GM12878 (cell line): ENCODE measurements around the gene PHLDB3. TPM values are rescaled to one million over a fixed set of nuclear protein-coding genes. Genes with fewer than 3 reads are reported as not detected.

Source experiments
- ATAC-seq: fragments of 200-7000 bp; cut with Tn5 transposase; 3 replicates; pipeline ENCODE4 v1.9.1; 2020; ENCODE audit warnings: mild to moderate bottlenecking, moderate library complexity
- BruUV-seq: library from RNA; stranded (reverse); fragments of 400-500 nt; replicated peaks from 2 replicates; lab custom pipeline; 2021; lab: Mats Ljungman, UMichigan
- CTCF ChIA-PET: fragments of 300-600 bp; sonication (Branson Sonifier 250); formaldehyde crosslinking; extraction: SDS; loops from one replicate; lab custom pipeline; 2021; ENCODE audit warnings: inconsistent platforms; lab: Yijun Ruan, JAX
- POLR2A ChIA-PET: fragments of 350-600 bp; formaldehyde crosslinking; extraction: SDS; loops from one replicate; lab custom pipeline; 2021; ENCODE audit warnings: inconsistent platforms; lab: Charles Lee
- RAD21 ChIA-PET: fragments of 300-600 bp; sonication (Branson Sonifier 250); formaldehyde crosslinking; loops from one replicate; lab custom pipeline; 2023; ENCODE audit warnings: antibody characterized with exemption; ENCODE audit not compliant: unreplicated experiment; lab: Charles Lee
- SMC1A ChIA-PET: fragments of 300-600 bp; sonication (Branson Sonifier 250); formaldehyde crosslinking; loops from one replicate; lab custom pipeline; 2023; ENCODE audit not compliant: unreplicated experiment, uncharacterized antibody; lab: Charles Lee
- DNase-seq: peaks from one replicate; pipeline ENCODE4 v3.0.0-alpha.2; 2011; ENCODE audit warnings: low read depth, low spot score
- FAIRE-seq: peaks from 3 replicates; lab custom pipeline; 2011; peaks lifted over from hg19 to GRCh38; lab: Jason Lieb, UNC
- H2AFZ ChIP-seq: 2 replicates; pipeline ENCODE4 v1.6.0; 2011; ENCODE audit warnings: low read depth, low read length, control low read depth; ENCODE audit not compliant: control insufficient read depth
- H3K27ac ChIP-seq: 2 replicates; pipeline ENCODE4 v1.5.1; 2011; ENCODE audit warnings: control low read depth; ENCODE audit not compliant: control insufficient read depth, insufficient read depth
- H3K27me3 ChIP-seq, 2 experiments: replicated peaks in 1 of 2; 2 replicates each; pipeline versions ENCODE4 v1.6.0 to v1.6.1; 2011; ENCODE audit warnings: low read length in 1 of 2; ENCODE audit not compliant: control insufficient read depth in 2 of 2, insufficient read depth in 2 of 2
- H3K36me3 ChIP-seq, 2 experiments: 2 replicates each; pipeline ENCODE4 v1.5.1; 2011; ENCODE audit warnings: low read length in 1 of 2; ENCODE audit not compliant: control insufficient read depth in 2 of 2, insufficient read depth in 2 of 2
- H3K4me1 ChIP-seq: 2 replicates; pipeline ENCODE4 v1.6.1; 2011; ENCODE audit warnings: mild to moderate bottlenecking, low read length, moderate library complexity, mixed read lengths; ENCODE audit not compliant: control insufficient read depth, insufficient read depth
- H3K4me2 ChIP-seq: 2 replicates; pipeline ENCODE4 v1.6.0; 2011; ENCODE audit warnings: control low read depth; ENCODE audit not compliant: control insufficient read depth, insufficient read depth
- H3K4me3 ChIP-seq: fragments of 200-600 bp; sonication (generic); 2 replicates; pipeline ENCODE4 v1.5.1; 2016
- H3K79me2 ChIP-seq: 2 replicates; pipeline ENCODE4 v1.6.0; 2011; ENCODE audit warnings: low read length; ENCODE audit not compliant: control insufficient read depth, insufficient read depth
- H3K9ac ChIP-seq: 2 replicates; pipeline ENCODE4 v1.8.0; 2011; ENCODE audit warnings: low read length, control low read depth, mixed read lengths; ENCODE audit not compliant: control insufficient read depth, insufficient read depth
- H3K9me3 ChIP-seq: replicated peaks from 3 replicates; pipeline ENCODE4 v1.5.1; 2011; ENCODE audit warnings: mild to moderate bottlenecking, low read length; ENCODE audit not compliant: control insufficient read depth, insufficient read depth
- H4K20me1 ChIP-seq: 2 replicates; pipeline ENCODE4 v1.6.0; 2011; ENCODE audit not compliant: control insufficient read depth, insufficient read depth
- BCL3 ChIP-seq: IDR thresholded peaks from 2 replicates; pipeline ENCODE4 v1.6.1; 2011; ENCODE audit warnings: borderline replicate concordance, low read depth, mild to moderate bottlenecking, moderate library complexity, low read length; ENCODE audit not compliant: insufficient read depth, poor library complexity, severe bottlenecking
- CBFB ChIP-seq: IDR thresholded peaks from 2 replicates; pipeline ENCODE4 v1.6.1; 2016; ENCODE audit warnings: antibody characterized with exemption, low read depth
- FOS ChIP-seq: IDR thresholded peaks from 3 replicates; pipeline ENCODE4 v1.6.1; 2011; ENCODE audit warnings: borderline replicate concordance; ENCODE audit not compliant: insufficient read length; ENCODE audit errors: extremely low read depth
- HCFC1 ChIP-seq: fragments of 150-350 bp; IDR thresholded peaks from 2 replicates; pipeline ENCODE4 v1.6.1; 2014; ENCODE audit warnings: low read length
- IRF3 ChIP-seq: fragments of 450-650 bp; IDR thresholded peaks from 2 replicates; pipeline ENCODE4 v1.6.1; 2014; ENCODE audit warnings: mild to moderate bottlenecking
- MYB ChIP-seq: fragments of 150-350 bp; IDR thresholded peaks from 2 replicates; pipeline ENCODE4 v1.6.1; 2014; ENCODE audit warnings: mild to moderate bottlenecking, low read depth, low read length, borderline replicate concordance
- RB1 ChIP-seq: fragments of 450-650 bp; formaldehyde crosslinking; IDR thresholded peaks from 2 replicates; pipeline ENCODE4 v1.6.1; 2017; ENCODE audit warnings: mild to moderate bottlenecking, borderline replicate concordance
- SRF ChIP-seq, 2 experiments: IDR thresholded peaks; 2 replicates each; pipeline ENCODE4 v1.6.1; 2011; ENCODE audit warnings: low read depth in 2 of 2, low read length in 2 of 2, mild to moderate bottlenecking in 1 of 2, moderate library complexity in 1 of 2
- TCF7 ChIP-seq: IDR thresholded peaks from 2 replicates; pipeline ENCODE4 v1.6.1; 2014; ENCODE audit warnings: antibody characterized with exemption, borderline replicate concordance
- YBX1 ChIP-seq: fragments of 450-650 bp; IDR thresholded peaks from 2 replicates; pipeline ENCODE4 v1.6.1; 2016; ENCODE audit warnings: antibody characterized with exemption
- ZNF217 ChIP-seq: fragments of 450-650 bp; IDR thresholded peaks from 2 replicates; pipeline ENCODE4 v1.6.1; 2017; ENCODE audit warnings: antibody characterized with exemption, mild to moderate bottlenecking
- ZNF24 ChIP-seq: fragments of 450-650 bp; IDR thresholded peaks from 2 replicates; pipeline ENCODE4 v1.6.1; 2017; ENCODE audit warnings: antibody characterized with exemption, mild to moderate bottlenecking
- ZNF274 ChIP-seq: IDR thresholded peaks from one replicate; pipeline ENCODE4 v1.8.0; 2011; ENCODE audit not compliant: insufficient read length, insufficient read depth
- ZNF384 ChIP-seq: IDR thresholded peaks from 2 replicates; pipeline ENCODE4 v1.6.1; 2012; ENCODE audit warnings: low read depth, mild to moderate bottlenecking, low read length, improper control_type of control experiment, borderline replicate concordance
- ZNF592 ChIP-seq: fragments of 450-650 bp; IDR thresholded peaks from 2 replicates; pipeline ENCODE4 v1.6.1; 2017; ENCODE audit warnings: mild to moderate bottlenecking, moderate library complexity
- ZNF622 ChIP-seq: fragments of 450-650 bp; IDR thresholded peaks from 2 replicates; pipeline ENCODE4 v1.6.1; 2017; ENCODE audit warnings: mild to moderate bottlenecking, inconsistent platforms
- WGBS: methylation state at CpG from one replicate; pipeline ENCODE4 v1.1.6; 2016; ENCODE audit warnings: low lambda C conversion rate; ENCODE audit not compliant: insufficient replicate concordance, insufficient coverage; ENCODE audit errors: missing lambda C conversion rate; 5-methylcytosine and 5-hydroxymethylcytosine counted together
- in situ Hi-C: fragments of 300-500 bp; cut with MboI; formaldehyde crosslinking; loops from 9 replicates; pipeline ENCODE4 v1.14.3; 2018; ENCODE audit warnings: mixed read lengths
- intact Hi-C: fragments of 100-400 bp; cut with micrococcal nuclease; formaldehyde crosslinking; loops from one replicate; pipeline ENCODE4 v1.14.2; 2022; ENCODE audit not compliant: unreplicated experiment
- polyA plus RNA-seq, 11 experiments: library from polyadenylated mRNA; depleted of rRNA in 4 of 11; unstranded in 6 of 11; stranded (reverse) in 5 of 11; fragments of >200 nt; fragmentation: Nextera tagmentation in 4 of 11; fragmentation: Illumina TruSeq in 1 of 11; extraction: Ambion mirVana in 4 of 11; extraction: Trizol in 1 of 11; gene quantifications; 1 replicate in 1 of 11; 2 replicates in 10 of 11; pipeline versions ENCODE4 v1.2.1 to v1.2.3, GENCODE V29; 2011 to 2016; ENCODE audit warnings: inconsistent platforms in 2 of 11, missing spikeins in 2 of 11, low read depth in 1 of 11
- total RNA-seq, 4 experiments: library from RNA; depleted of rRNA in 3 of 4; stranded (reverse); fragments of >200 nt in 3 of 4; fragmentation: Illumina TruSeq in 1 of 4; extraction: Trizol in 1 of 4; gene quantifications; 2 replicates each; pipeline versions ENCODE4 v1.2.1 to v1.2.3, GENCODE V29; 2013 to 2021

PHLDB3 gene
- total and polyA plus RNA-seq, 10 of the 15 experiments (the other 5 are each of a cell fraction or from before 2014, with no cell fraction given): 0.13 to 13.0 (median 5.5) TPM

GRCh38 chr19:43457809-43458208, 46.7 kb downstream of the PHLDB3 start (continued):
- TF ChIP-seq BCL3: no peak
- TF ChIP-seq ZNF217: no peak
- TF ChIP-seq YBX1: no peak
- no peak for TF ChIP-seq ZNF274
- TF ChIP-seq, all 136 proteins: peak for 0

GRCh38 chr19:43455321-43456113, 49.0 kb downstream of the PHLDB3 start:
- SMC1A ChIA-PET: interaction anchor here (0.5 to 0.8 kb wide), 2 partner anchors 65 to 219 kb away, joined by 3 read pairs; no protein-coding TSS in a partner anchor
- DNase-seq (no peak), FAIRE-seq (no peak), ATAC-seq (no peak)
- no TSS peak for BruUV-seq
- H3K36me3 ChIP-seq: no peaks in the 10 kb centered on the region
- no peaks in the 10 kb centered on the region for H4K20me1 ChIP-seq
- H3K4me2 ChIP-seq: no peak overlapping the region
- no peak overlapping the region for H3K9ac ChIP-seq
- no peaks in the 10 kb centered on the region for H3K27me3 ChIP-seq
- 11% methylated on average over 10 of the region's 10 CpGs for WGBS
- CTCF ChIA-PET: interaction anchor here (0.7 to 3.0 kb wide), 5 partner anchors 8 to 139 kb away, joined by 3 to 16 read pairs (median 3); no protein-coding TSS in a partner anchor
- no peaks in the 10 kb centered on the region; the same call in 2 of the 3 replicates for H3K9me3 ChIP-seq
- H3K27ac ChIP-seq: no peak overlapping the region
- no peaks in the 10 kb centered on the region for H3K79me2 ChIP-seq
- RAD21 ChIA-PET: no interaction called here
- intact Hi-C loops: no loop called here
- no peak overlapping the region for H3K4me3 ChIP-seq
- POLR2A ChIA-PET: interaction anchor here (0.5 kb wide), 1 partner anchor 17 kb away, joined by 5 read pairs; no protein-coding TSS in a partner anchor
- H3K4me1 ChIP-seq: no peaks in the 10 kb centered on the region
- no peak overlapping the region for H2AFZ ChIP-seq
- in situ Hi-C loops: no loop called here
- TF ChIP-seq ZNF622 (no peak), TCF7 (no peak), RB1 (no peak), ZNF24 (no peak), SRF (IDR thresholded peaks at IDR 0.05; ENCODE audit: low read depth in 2 of 2, low read length in 2 of 2) (no peak), ZNF384 (no peak), FOS (no peak), HCFC1 (no peak), IRF3 (no peak), MYB (no peak), ZNF592 (no peak), CBFB (no peak)
